ENCODE measurements around the gene DUS3L.

- TF ChIP-seq, protein P1, sequence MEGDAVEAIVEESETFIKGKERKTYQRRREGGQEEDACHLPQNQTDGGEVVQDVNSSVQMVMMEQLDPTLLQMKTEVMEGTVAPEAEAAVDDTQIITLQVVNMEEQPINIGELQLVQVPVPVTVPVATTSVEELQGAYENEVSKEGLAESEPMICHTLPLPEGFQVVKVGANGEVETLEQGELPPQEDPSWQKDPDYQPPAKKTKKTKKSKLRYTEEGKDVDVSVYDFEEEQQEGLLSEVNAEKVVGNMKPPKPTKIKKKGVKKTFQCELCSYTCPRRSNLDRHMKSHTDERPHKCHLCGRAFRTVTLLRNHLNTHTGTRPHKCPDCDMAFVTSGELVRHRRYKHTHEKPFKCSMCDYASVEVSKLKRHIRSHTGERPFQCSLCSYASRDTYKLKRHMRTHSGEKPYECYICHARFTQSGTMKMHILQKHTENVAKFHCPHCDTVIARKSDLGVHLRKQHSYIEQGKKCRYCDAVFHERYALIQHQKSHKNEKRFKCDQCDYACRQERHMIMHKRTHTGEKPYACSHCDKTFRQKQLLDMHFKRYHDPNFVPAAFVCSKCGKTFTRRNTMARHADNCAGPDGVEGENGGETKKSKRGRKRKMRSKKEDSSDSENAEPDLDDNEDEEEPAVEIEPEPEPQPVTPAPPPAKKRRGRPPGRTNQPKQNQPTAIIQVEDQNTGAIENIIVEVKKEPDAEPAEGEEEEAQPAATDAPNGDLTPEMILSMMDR (IDR thresholded peaks at IDR 0.05; ENCODE audit: poor library complexity), result no peak
- TF ChIP-seq EZH2 (IDR thresholded peaks at IDR 0.05; ENCODE audit: borderline replicate concordance) (no peak), EZH2phosphoT487 (IDR thresholded peaks at IDR 0.05; ENCODE audit: low read depth, severe bottlenecking, unreplicated experiment) (no peak)
Observed at GRCh38 chr19:5829567-5830310, 38.8 kb upstream of the DUS3L start.
